ENCODE results near the gene ORC3. TPM values are rescaled to one million over a fixed set of nuclear protein-coding genes. Genes with fewer than 3 reads are reported as not detected.

Gene ORC3
- polyA plus RNA-seq, 2 donors, result 8.1 to 8.5 TPM

GRCh38 chr6:87654122-87654521, 64.2 kb downstream of the ORC3 start:
- 93 to 94% methylated on average over 1 of the region's 1 CpG for WGBS, 2 donors
- H3K27me3 ChIP-seq (ENCODE audit: control insufficient read depth in 1 of 2, insufficient read depth in 2 of 2, low read length in 2 of 2), result no peaks in the 10 kb centered on the region
- H3K27ac ChIP-seq (ENCODE audit: low read depth in 2 of 2, low read length in 1 of 2), result no peak overlapping the region
- peaks cover 0 to 2% of the 10 kb centered on the region in 2 donors for H3K36me3 ChIP-seq (ENCODE audit: control insufficient read depth in 2 of 2, insufficient read depth in 2 of 2, low read length in 1 of 2)
- H3K4me3 ChIP-seq (ENCODE audit: low read depth in 1 of 2, low read length in 2 of 2), result no peak overlapping the region
- no peaks in the 10 kb centered on the region for H3K4me1 ChIP-seq (ENCODE audit: control insufficient read depth in 2 of 2, insufficient read depth in 2 of 2, low read length in 1 of 2)
- no peaks in the 10 kb centered on the region for H3K9me3 ChIP-seq (ENCODE audit: control insufficient read depth in 2 of 2, insufficient read depth in 1 of 2, low read depth in 1 of 2, low read length in 1 of 2)

GRCh38 chr6:87654875-87655454, 65.0 kb downstream of the ORC3 start:
- H3K27me3 ChIP-seq (ENCODE audit: control insufficient read depth in 1 of 2, insufficient read depth in 2 of 2, low read length in 2 of 2), result no peaks in the 10 kb centered on the region
- 63 to 76% methylated on average over 2 of the region's 2 CpGs for WGBS, 2 donors
- H3K4me3 ChIP-seq (ENCODE audit: low read depth in 1 of 2, low read length in 2 of 2), result no peak overlapping the region

GRCh38 chr6:87655824-87656223, 65.9 kb downstream of the ORC3 start:
- no peaks in the 10 kb centered on the region for H3K27me3 ChIP-seq (ENCODE audit: control insufficient read depth in 1 of 2, insufficient read depth in 2 of 2, low read length in 2 of 2)
- no peak overlapping the region for H3K4me3 ChIP-seq (ENCODE audit: low read depth in 1 of 2, low read length in 2 of 2)
- H3K27ac ChIP-seq (ENCODE audit: low read depth in 2 of 2, low read length in 1 of 2), result no peak overlapping the region
- H3K36me3 ChIP-seq (ENCODE audit: control insufficient read depth in 2 of 2, insufficient read depth in 2 of 2, low read length in 1 of 2), result peaks cover 0 to 2% of the 10 kb centered on the region in 2 donors
- no peaks in the 10 kb centered on the region for H3K4me1 ChIP-seq (ENCODE audit: control insufficient read depth in 2 of 2, insufficient read depth in 2 of 2, low read length in 1 of 2)
- no peaks in the 10 kb centered on the region for H3K9me3 ChIP-seq (ENCODE audit: control insufficient read depth in 2 of 2, insufficient read depth in 1 of 2, low read depth in 1 of 2, low read length in 1 of 2)

More at GRCh38 chr6:87654875-87655454, 65.0 kb downstream of the ORC3 start:
- H3K4me1 ChIP-seq (ENCODE audit: control insufficient read depth in 2 of 2, insufficient read depth in 2 of 2, low read length in 1 of 2), result no peaks in the 10 kb centered on the region
- no peak overlapping the region for H3K27ac ChIP-seq (ENCODE audit: low read depth in 2 of 2, low read length in 1 of 2)
- H3K36me3 ChIP-seq (ENCODE audit: control insufficient read depth in 2 of 2, insufficient read depth in 2 of 2, low read length in 1 of 2), result peaks cover 0 to 2% of the 10 kb centered on the region in 2 donors
- no peaks in the 10 kb centered on the region for H3K9me3 ChIP-seq (ENCODE audit: control insufficient read depth in 2 of 2, insufficient read depth in 1 of 2, low read depth in 1 of 2, low read length in 1 of 2)

GRCh38 chr6:87656857-87657256, 66.9 kb downstream of the ORC3 start:
- Histone ChIP-seq H3K36me3 (ENCODE audit: control insufficient read depth in 2 of 2, insufficient read depth in 2 of 2, low read length in 1 of 2) (peaks cover 0 to 2% of the 10 kb centered on the region in 2 donors), H3K27ac (ENCODE audit: low read depth in 2 of 2, low read length in 1 of 2) (no peak overlapping the region), H3K4me3 (ENCODE audit: low read depth in 1 of 2, low read length in 2 of 2) (no peak overlapping the region), H3K27me3 (ENCODE audit: control insufficient read depth in 1 of 2, insufficient read depth in 2 of 2, low read length in 2 of 2) (no peaks in the 10 kb centered on the region), H3K9me3 (ENCODE audit: control insufficient read depth in 2 of 2, insufficient read depth in 1 of 2, low read depth in 1 of 2, low read length in 1 of 2) (no peaks in the 10 kb centered on the region), H3K4me1 (ENCODE audit: control insufficient read depth in 2 of 2, insufficient read depth in 2 of 2, low read length in 1 of 2) (no peaks in the 10 kb centered on the region)

GRCh38 chr6:87658516-87658915, 68.6 kb downstream of the ORC3 start:
- H3K36me3 ChIP-seq (ENCODE audit: control insufficient read depth in 2 of 2, insufficient read depth in 2 of 2, low read length in 1 of 2), result peaks cover 0 to 2% of the 10 kb centered on the region in 2 donors
- H3K4me3 ChIP-seq (ENCODE audit: low read depth in 1 of 2, low read length in 2 of 2), result no peak overlapping the region
- no peaks in the 10 kb centered on the region for H3K4me1 ChIP-seq (ENCODE audit: control insufficient read depth in 2 of 2, insufficient read depth in 2 of 2, low read length in 1 of 2)
- no peaks in the 10 kb centered on the region for H3K9me3 ChIP-seq (ENCODE audit: control insufficient read depth in 2 of 2, insufficient read depth in 1 of 2, low read depth in 1 of 2, low read length in 1 of 2)
- no peaks in the 10 kb centered on the region for H3K27me3 ChIP-seq (ENCODE audit: control insufficient read depth in 1 of 2, insufficient read depth in 2 of 2, low read length in 2 of 2)
- no peak overlapping the region for H3K27ac ChIP-seq (ENCODE audit: low read depth in 2 of 2, low read length in 1 of 2)

GRCh38 chr6:87660226-87660911, 70.4 kb downstream of the ORC3 start:
- Histone ChIP-seq H3K4me3 (ENCODE audit: low read depth in 1 of 2, low read length in 2 of 2) (no peak overlapping the region), H3K4me1 (ENCODE audit: control insufficient read depth in 2 of 2, insufficient read depth in 2 of 2, low read length in 1 of 2) (no peaks in the 10 kb centered on the region), H3K9me3 (ENCODE audit: control insufficient read depth in 2 of 2, insufficient read depth in 1 of 2, low read depth in 1 of 2, low read length in 1 of 2) (no peaks in the 10 kb centered on the region), H3K27me3 (ENCODE audit: control insufficient read depth in 1 of 2, insufficient read depth in 2 of 2, low read length in 2 of 2) (no peaks in the 10 kb centered on the region), H3K27ac (ENCODE audit: low read depth in 2 of 2, low read length in 1 of 2) (no peak overlapping the region), H3K36me3 (ENCODE audit: control insufficient read depth in 2 of 2, insufficient read depth in 2 of 2, low read length in 1 of 2) (peaks cover 0 to 2% of the 10 kb centered on the region in 2 donors)

GRCh38 chr6:87661016-87661415, 71.1 kb downstream of the ORC3 start:
- peak overlapping the region in 1 of 2 donors; percentile 21 for H3K27ac ChIP-seq (ENCODE audit: low read depth in 2 of 2, low read length in 1 of 2)
- H3K27me3 ChIP-seq (ENCODE audit: control insufficient read depth in 1 of 2, insufficient read depth in 2 of 2, low read length in 2 of 2), result no peaks in the 10 kb centered on the region
- peaks cover 0 to 2% of the 10 kb centered on the region in 2 donors for H3K36me3 ChIP-seq (ENCODE audit: control insufficient read depth in 2 of 2, insufficient read depth in 2 of 2, low read length in 1 of 2)
- H3K9me3 ChIP-seq (ENCODE audit: control insufficient read depth in 2 of 2, insufficient read depth in 1 of 2, low read depth in 1 of 2, low read length in 1 of 2), result no peaks in the 10 kb centered on the region
- WGBS, 2 donors, result 86 to 88% methylated on average over 1 of the region's 1 CpG
- H3K4me1 ChIP-seq (ENCODE audit: control insufficient read depth in 2 of 2, insufficient read depth in 2 of 2, low read length in 1 of 2), result no peaks in the 10 kb centered on the region
- H3K4me3 ChIP-seq (ENCODE audit: low read depth in 1 of 2, low read length in 2 of 2), result no peak overlapping the region

- H3K27me3 ChIP-seq (ENCODE audit: control insufficient read depth in 1 of 2, insufficient read depth in 2 of 2, low read length in 2 of 2), result no peaks in the 10 kb centered on the region
- peak overlapping the region in 1 of 2 donors; percentile 21 for H3K27ac ChIP-seq (ENCODE audit: low read depth in 2 of 2, low read length in 1 of 2)
Observed at GRCh38 chr6:87661503-87661902, 71.6 kb downstream of the ORC3 start.

GRCh38 chr6:87663434-87663833, 73.5 kb downstream of the ORC3 start:
- no peaks in the 10 kb centered on the region for H3K9me3 ChIP-seq (ENCODE audit: control insufficient read depth in 2 of 2, insufficient read depth in 1 of 2, low read depth in 1 of 2, low read length in 1 of 2)
- no peaks in the 10 kb centered on the region for H3K36me3 ChIP-seq (ENCODE audit: control insufficient read depth in 2 of 2, insufficient read depth in 2 of 2, low read length in 1 of 2)
- H3K27me3 ChIP-seq (ENCODE audit: control insufficient read depth in 1 of 2, insufficient read depth in 2 of 2, low read length in 2 of 2), result no peaks in the 10 kb centered on the region
- WGBS, 2 donors, result 69 to 73% methylated on average over 2 of the region's 2 CpGs
- no peaks in the 10 kb centered on the region for H3K4me1 ChIP-seq (ENCODE audit: control insufficient read depth in 2 of 2, insufficient read depth in 2 of 2, low read length in 1 of 2)
- no peak overlapping the region for H3K4me3 ChIP-seq (ENCODE audit: low read depth in 1 of 2, low read length in 2 of 2)
- H3K27ac ChIP-seq (ENCODE audit: low read depth in 2 of 2, low read length in 1 of 2), result no peak overlapping the region

More at GRCh38 chr6:87661503-87661902, 71.6 kb downstream of the ORC3 start:
- H3K36me3 ChIP-seq (ENCODE audit: control insufficient read depth in 2 of 2, insufficient read depth in 2 of 2, low read length in 1 of 2), result peaks cover 0 to 2% of the 10 kb centered on the region in 2 donors
- H3K9me3 ChIP-seq (ENCODE audit: control insufficient read depth in 2 of 2, insufficient read depth in 1 of 2, low read depth in 1 of 2, low read length in 1 of 2), result no peaks in the 10 kb centered on the region
- no peaks in the 10 kb centered on the region for H3K4me1 ChIP-seq (ENCODE audit: control insufficient read depth in 2 of 2, insufficient read depth in 2 of 2, low read length in 1 of 2)
- no peak overlapping the region for H3K4me3 ChIP-seq (ENCODE audit: low read depth in 1 of 2, low read length in 2 of 2)
- WGBS, 2 donors, result 73 to 84% methylated on average over 1 of the region's 1 CpG

- H3K27me3 ChIP-seq (ENCODE audit: control insufficient read depth in 1 of 2, insufficient read depth in 2 of 2, low read length in 2 of 2), result no peaks in the 10 kb centered on the region
- H3K4me3 ChIP-seq (ENCODE audit: low read depth in 1 of 2, low read length in 2 of 2), result no peak overlapping the region
- no peaks in the 10 kb centered on the region for H3K36me3 ChIP-seq (ENCODE audit: control insufficient read depth in 2 of 2, insufficient read depth in 2 of 2, low read length in 1 of 2)
- no peaks in the 10 kb centered on the region for H3K4me1 ChIP-seq (ENCODE audit: control insufficient read depth in 2 of 2, insufficient read depth in 2 of 2, low read length in 1 of 2)
- no peaks in the 10 kb centered on the region for H3K9me3 ChIP-seq (ENCODE audit: control insufficient read depth in 2 of 2, insufficient read depth in 1 of 2, low read depth in 1 of 2, low read length in 1 of 2)
- no peak overlapping the region for H3K27ac ChIP-seq (ENCODE audit: low read depth in 2 of 2, low read length in 1 of 2)
Observed at GRCh38 chr6:87664921-87665485, 75.1 kb downstream of the ORC3 start.
